Immature natural killer cell (primary cell): ENCODE measurements around the gene PTPRK. TPM values are rescaled to one million over a fixed set of nuclear protein-coding genes. Genes with fewer than 3 reads are reported as not detected.

ENCODE experiments used
- DNase-seq, 3 donors: peaks; one replicate each; pipeline ENCODE4 v3.0.0; 2022; ENCODE audit warnings: mixed read lengths in 1 of 3
- H3K27ac Mint-ChIP-seq, 6 donors: one replicate each; pipeline ENCODE4 v1.8.0; 2020; ENCODE audit warnings: mixed read lengths in 6 of 6, mild to moderate bottlenecking in 5 of 6, inconsistent platforms in 4 of 6, moderate library complexity in 3 of 6
- H3K27me3 Mint-ChIP-seq, 3 donors: one replicate each; pipeline ENCODE4 v1.8.0; 2020 to 2021; ENCODE audit warnings: low read depth in 3 of 3, mild to moderate bottlenecking in 3 of 3, mixed read lengths in 3 of 3, moderate library complexity in 3 of 3, inconsistent platforms in 1 of 3
- H3K36me3 Mint-ChIP-seq, 3 donors: one replicate each; pipeline ENCODE4 v1.8.0; 2020; ENCODE audit warnings: mixed read lengths in 3 of 3, inconsistent platforms in 2 of 3, mild to moderate bottlenecking in 2 of 3
- H3K4me1 Mint-ChIP-seq, 2 donors: one replicate each; pipeline ENCODE4 v1.8.0; 2020; ENCODE audit warnings: inconsistent platforms in 2 of 2, mild to moderate bottlenecking in 2 of 2, mixed read lengths in 2 of 2, moderate library complexity in 1 of 2
- H3K4me3 Mint-ChIP-seq, 5 donors: one replicate each; pipeline ENCODE4 v1.8.0; 2020; ENCODE audit warnings: mild to moderate bottlenecking in 5 of 5, mixed read lengths in 5 of 5, inconsistent platforms in 3 of 5, moderate library complexity in 3 of 5
- H3K9me3 Mint-ChIP-seq, 6 donors: one replicate each; pipeline ENCODE4 v1.8.0; 2020; ENCODE audit warnings: mild to moderate bottlenecking in 6 of 6, mixed read lengths in 6 of 6, inconsistent platforms in 4 of 6, moderate library complexity in 3 of 6
- polyA plus RNA-seq, 3 donors: library from polyadenylated mRNA; unstranded; fragments of 300-500 nt; fragmentation: Illumina TruSeq; gene quantifications; one replicate each; pipeline ENCODE4 v1.2.3, GENCODE V29; 2021

The PTPRK gene
- polyA plus RNA-seq, 3 donors from 2014 or later, result not detected

DNA sequence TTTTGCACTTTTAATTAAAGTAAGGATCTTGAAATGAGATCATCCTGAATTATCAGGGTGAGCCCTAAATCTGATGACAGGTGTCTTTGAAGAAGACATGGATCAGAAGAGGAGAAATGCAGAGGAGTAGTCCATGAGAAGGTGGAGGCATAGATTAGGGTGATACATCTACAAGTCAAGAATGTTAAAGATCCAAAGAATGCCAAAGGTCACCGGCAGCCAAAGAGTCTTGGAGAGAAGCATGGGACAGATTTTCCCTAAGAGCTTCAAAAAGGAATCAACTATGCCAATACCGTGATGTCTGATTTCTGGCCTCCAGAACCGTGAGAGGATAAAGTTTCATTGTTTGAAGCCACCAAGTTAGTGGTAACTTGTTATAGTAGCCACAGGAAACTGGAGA, 560.5 kb downstream of the PTPRK start:
- peaks cover 0 to 5% (median 0%) of the 10 kb centered on the region in 6 donors for H3K9me3 Mint-ChIP-seq
- no peak overlapping the region for H3K4me3 Mint-ChIP-seq
- no peaks in the 10 kb centered on the region for H3K4me1 Mint-ChIP-seq
- peaks cover 0 to 4% (median 3%) of the 10 kb centered on the region in 3 donors for H3K27me3 Mint-ChIP-seq
- no peak overlapping the region for H3K27ac Mint-ChIP-seq
- DNase-seq, result no peak
- H3K36me3 Mint-ChIP-seq, result no peaks in the 10 kb centered on the region

DNA sequence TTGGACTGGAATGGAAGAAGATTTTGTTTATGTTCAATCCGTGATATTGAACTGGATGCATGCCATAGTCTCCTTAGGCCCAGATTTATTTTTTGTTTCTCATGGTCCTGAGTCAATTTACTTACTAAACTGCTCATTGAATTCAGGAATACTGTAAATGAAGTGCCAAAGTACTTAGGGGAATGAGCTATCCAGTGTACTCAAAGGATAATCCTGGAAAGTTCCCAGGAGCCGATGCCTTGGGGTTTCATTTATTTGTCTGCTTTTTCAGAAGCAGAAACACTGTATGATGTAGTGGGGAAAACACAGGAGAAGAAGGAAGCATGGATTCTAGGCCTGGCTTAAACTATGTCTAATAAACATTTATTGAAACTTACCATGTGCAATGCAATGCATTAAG, 563.4 kb downstream of the PTPRK start:
- Mint-ChIP-seq H3K4me1 (peaks cover 8% of the 10 kb centered on the region in 2 donors), H3K27me3 (peaks cover 0 to 2% (median 0%) of the 10 kb centered on the region in 3 donors), H3K27ac (no peak overlapping the region), H3K9me3 (peaks cover 0 to 5% (median 0%) of the 10 kb centered on the region in 6 donors), H3K4me3 (no peak overlapping the region), H3K36me3 (peaks cover 0 to 4% (median 0%) of the 10 kb centered on the region in 3 donors)
- DNase-seq, result no peak

DNA sequence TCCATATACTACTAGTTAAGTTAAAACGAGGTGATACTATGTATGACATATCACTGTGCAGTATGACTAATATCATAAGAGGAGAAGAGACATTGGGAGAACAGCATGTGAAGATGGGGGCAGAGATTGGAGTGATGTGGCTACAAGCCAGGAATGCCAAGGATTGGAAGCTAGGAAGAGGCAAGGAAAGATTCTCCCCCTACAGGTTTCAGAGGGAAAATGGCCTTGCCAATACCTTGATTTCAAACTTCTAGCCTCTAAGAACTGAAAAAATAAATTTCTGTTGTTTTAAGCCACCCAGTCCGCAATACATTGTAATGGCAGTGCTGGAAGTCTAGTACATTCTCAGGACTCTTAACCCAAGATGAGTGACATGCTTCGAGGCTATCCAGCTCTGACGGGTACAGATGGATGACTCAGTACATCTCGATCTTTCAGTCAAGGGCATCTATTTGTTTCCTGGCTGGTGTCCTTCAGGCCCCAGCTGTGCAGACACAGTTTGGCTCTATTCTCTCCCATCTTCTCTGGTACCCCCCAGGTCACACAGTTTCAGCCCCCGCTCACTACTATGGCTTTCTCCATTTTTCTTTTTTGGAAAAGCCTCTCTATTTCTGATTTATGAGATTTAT, 564.0 kb downstream of the PTPRK start:
- Mint-ChIP-seq H3K4me3 (no peak overlapping the region), H3K36me3 (peaks cover 0 to 4% (median 0%) of the 10 kb centered on the region in 3 donors), H3K4me1 (peaks cover 14% of the 10 kb centered on the region in 2 donors), H3K9me3 (peaks cover 0 to 5% (median 0%) of the 10 kb centered on the region in 6 donors), H3K27me3 (peaks cover 0 to 4% (median 0%) of the 10 kb centered on the region in 3 donors), H3K27ac (no peak overlapping the region)
- DNase-seq, result no peak

- Mint-ChIP-seq H3K4me1 (peaks cover 31% of the 10 kb centered on the region in 2 donors), H3K27ac (no peak overlapping the region), H3K27me3 (peaks cover 0 to 1% (median 0%) of the 10 kb centered on the region in 3 donors), H3K36me3 (peaks cover 0 to 4% (median 0%) of the 10 kb centered on the region in 3 donors), H3K4me3 (no peak overlapping the region), H3K9me3 (peaks cover 0 to 2% (median 0%) of the 10 kb centered on the region in 6 donors)
- DNase-seq, result no peak
These were observed 566.3 kb downstream of the PTPRK start for GRCh38 chr6:127954082-127954481.

DNA sequence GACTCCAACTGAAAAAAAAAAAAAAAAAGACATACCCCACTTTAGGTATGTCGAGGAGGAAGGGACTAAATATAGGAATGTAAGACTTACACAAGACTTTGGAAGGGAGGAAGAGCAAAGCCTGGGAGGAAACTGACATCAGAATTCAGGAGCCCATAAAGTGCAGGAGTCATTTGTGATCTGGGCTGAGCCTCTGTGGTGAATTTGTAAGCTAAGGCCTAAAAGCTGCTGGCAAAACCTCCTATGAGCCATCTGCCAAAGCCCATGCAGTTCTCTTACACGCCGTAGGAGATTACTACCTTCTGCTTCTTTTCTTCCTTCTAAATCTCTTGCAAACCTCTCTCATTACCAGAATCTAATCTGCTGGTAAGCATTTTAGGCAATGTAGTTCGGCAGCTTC, 567.6 kb downstream of the PTPRK start:
- H3K4me1 Mint-ChIP-seq, result peaks cover 31% of the 10 kb centered on the region in 2 donors
- no peak for DNase-seq
- H3K27ac Mint-ChIP-seq, result no peak overlapping the region
- no peak overlapping the region for H3K4me3 Mint-ChIP-seq
- H3K36me3 Mint-ChIP-seq, result peaks cover 0 to 4% (median 0%) of the 10 kb centered on the region in 3 donors
- peaks cover 0 to 2% (median 0%) of the 10 kb centered on the region in 6 donors for H3K9me3 Mint-ChIP-seq
- peaks cover 0 to 4% (median 1%) of the 10 kb centered on the region in 3 donors for H3K27me3 Mint-ChIP-seq

GRCh38 chr6:127952176-127952575, 568.2 kb downstream of the PTPRK start:
- peak overlapping the region; percentile 69 to 84 (median 73) for H3K4me3 Mint-ChIP-seq
- peak overlapping the region; percentile 71 to 89 (median 80) for H3K27ac Mint-ChIP-seq
- no peak for DNase-seq
- peaks cover 0 to 2% (median 0%) of the 10 kb centered on the region in 6 donors for H3K9me3 Mint-ChIP-seq
- H3K27me3 Mint-ChIP-seq, result peaks cover 0 to 4% (median 1%) of the 10 kb centered on the region in 3 donors
- H3K4me1 Mint-ChIP-seq, result peaks cover 31% of the 10 kb centered on the region in 2 donors
- H3K36me3 Mint-ChIP-seq, result peaks cover 0 to 4% (median 0%) of the 10 kb centered on the region in 3 donors

GRCh38 chr6:127951172-127951917, 569.1 kb downstream of the PTPRK start:
- peak; percentile 22 to 44 (median 43) for DNase-seq
- H3K27me3 Mint-ChIP-seq, result peaks cover 0 to 4% (median 1%) of the 10 kb centered on the region in 3 donors
- H3K36me3 Mint-ChIP-seq, result peaks cover 0 to 4% (median 0%) of the 10 kb centered on the region in 3 donors
- H3K4me3 Mint-ChIP-seq, result peak overlapping the region; percentile 69 to 84 (median 73)
- no peaks in the 10 kb centered on the region for H3K9me3 Mint-ChIP-seq
- peaks cover 31% of the 10 kb centered on the region in 2 donors for H3K4me1 Mint-ChIP-seq
- H3K27ac Mint-ChIP-seq, result peak overlapping the region; percentile 71 to 89 (median 80)

DNA sequence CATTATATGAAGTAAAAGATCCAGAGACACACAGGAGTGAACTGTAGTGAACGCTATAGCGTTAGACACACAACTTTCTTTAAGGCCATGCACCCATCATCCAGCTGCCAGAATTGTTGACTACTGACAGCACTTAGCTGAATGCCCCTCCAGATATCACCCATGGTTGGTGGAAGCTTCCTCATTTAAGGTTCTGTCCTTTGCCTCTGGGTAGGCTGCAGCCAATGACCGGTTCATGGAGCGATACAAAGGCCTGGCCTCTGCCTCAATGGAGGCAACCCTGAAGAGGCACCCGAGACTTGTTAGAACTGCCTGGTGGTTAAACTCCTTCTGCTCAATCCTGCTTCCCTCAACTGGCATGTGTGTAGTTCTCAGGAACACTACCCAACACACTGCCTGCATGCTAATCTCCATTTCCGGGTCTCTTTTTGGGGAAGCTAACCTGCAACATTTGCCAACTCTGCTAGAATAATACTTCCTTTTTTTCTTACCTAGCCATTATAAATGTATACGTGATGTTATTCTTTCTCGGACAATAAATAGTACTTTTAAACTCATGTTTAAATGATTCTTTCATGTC, 569.7 kb downstream of the PTPRK start:
- peak overlapping the region; percentile 69 to 84 (median 73) for H3K4me3 Mint-ChIP-seq
- H3K9me3 Mint-ChIP-seq, result no peaks in the 10 kb centered on the region
- peak overlapping the region; percentile 71 to 89 (median 80) for H3K27ac Mint-ChIP-seq
- peaks cover 0 to 4% (median 1%) of the 10 kb centered on the region in 3 donors for H3K27me3 Mint-ChIP-seq
- H3K4me1 Mint-ChIP-seq, result peaks cover 31% of the 10 kb centered on the region in 2 donors
- H3K36me3 Mint-ChIP-seq, result peaks cover 0 to 4% (median 0%) of the 10 kb centered on the region in 3 donors
- peak in 1 of 3 donors; percentile 3 for DNase-seq

- Mint-ChIP-seq H3K4me1 (peaks cover 31% of the 10 kb centered on the region in 2 donors), H3K27me3 (peaks cover 0 to 4% (median 1%) of the 10 kb centered on the region in 3 donors), H3K4me3 (no peak overlapping the region), H3K36me3 (no peaks in the 10 kb centered on the region), H3K27ac (peak overlapping the region in 1 of 6 donors; percentile 22), H3K9me3 (no peaks in the 10 kb centered on the region)
- no peak for DNase-seq
These were observed 571.1 kb downstream of the PTPRK start for GRCh38 chr6:127949251-127949650.

GRCh38 chr6:127946388-127946787, 574.0 kb downstream of the PTPRK start:
- no peak overlapping the region for H3K27ac Mint-ChIP-seq
- no peak for DNase-seq
- no peak overlapping the region for H3K4me3 Mint-ChIP-seq
- H3K27me3 Mint-ChIP-seq, result peaks cover 0 to 4% (median 3%) of the 10 kb centered on the region in 3 donors
- no peaks in the 10 kb centered on the region for H3K36me3 Mint-ChIP-seq
- H3K4me1 Mint-ChIP-seq, result peaks cover 17% of the 10 kb centered on the region in 2 donors
- H3K9me3 Mint-ChIP-seq, result no peaks in the 10 kb centered on the region

GRCh38 chr6:127945434-127946097, 574.8 kb downstream of the PTPRK start:
- Mint-ChIP-seq H3K4me3 (no peak overlapping the region), H3K4me1 (peaks cover 9% of the 10 kb centered on the region in 2 donors), H3K9me3 (no peaks in the 10 kb centered on the region)

GRCh38 chr6:127941228-127941627, 579.2 kb downstream of the PTPRK start:
- DNase-seq, result no peak
- Mint-ChIP-seq H3K4me3 (no peak overlapping the region), H3K27ac (no peak overlapping the region), H3K27me3 (peaks cover 0 to 3% (median 0%) of the 10 kb centered on the region in 3 donors), H3K9me3 (no peaks in the 10 kb centered on the region), H3K4me1 (peaks cover 13 to 18% of the 10 kb centered on the region in 2 donors), H3K36me3 (no peaks in the 10 kb centered on the region)

More at GRCh38 chr6:127945434-127946097, 574.8 kb downstream of the PTPRK start:
- H3K27ac Mint-ChIP-seq, result no peak overlapping the region
- DNase-seq, result no peak
- no peaks in the 10 kb centered on the region for H3K36me3 Mint-ChIP-seq
- H3K27me3 Mint-ChIP-seq, result peaks cover 0 to 4% (median 3%) of the 10 kb centered on the region in 3 donors

- DNase-seq, result no peak
- peaks cover 13 to 18% of the 10 kb centered on the region in 2 donors for H3K4me1 Mint-ChIP-seq
- H3K4me3 Mint-ChIP-seq, result no peak overlapping the region
- no peaks in the 10 kb centered on the region for H3K9me3 Mint-ChIP-seq
- H3K36me3 Mint-ChIP-seq, result no peaks in the 10 kb centered on the region
- no peak overlapping the region for H3K27ac Mint-ChIP-seq
- H3K27me3 Mint-ChIP-seq, result peaks cover 0 to 3% (median 0%) of the 10 kb centered on the region in 3 donors
These were observed 580.8 kb downstream of the PTPRK start for GRCh38 chr6:127939442-127940066.
